Trophoblast cell (in vitro differentiated cells and primary cell): ENCODE measurements around the gene ST6GALNAC3.

Experiments
- DNase-seq, 2 donors: peaks; one replicate each; pipeline ENCODE4 v3.0.0-alpha.2; 2016
- H2AFZ ChIP-seq: 2 replicates; pipeline ENCODE4 v1.6.1; 2013; ENCODE audit warnings: low read length, moderate library complexity, mild to moderate bottlenecking; ENCODE audit not compliant: insufficient read depth, poor library complexity
- H2AK5ac ChIP-seq: 2 replicates; pipeline ENCODE4 v1.6.1; 2013; ENCODE audit warnings: mild to moderate bottlenecking, low read length
- H2BK120ac ChIP-seq: 2 replicates; pipeline ENCODE4 v1.6.1; 2013; ENCODE audit warnings: low read length, mild to moderate bottlenecking, moderate library complexity; ENCODE audit not compliant: insufficient read depth, poor library complexity
- H2BK12ac ChIP-seq: 2 replicates; pipeline ENCODE4 v1.6.1; 2013; ENCODE audit warnings: mild to moderate bottlenecking, low read length, moderate library complexity
- H2BK5ac ChIP-seq: 2 replicates; pipeline ENCODE4 v1.6.1; 2013; ENCODE audit warnings: low read length, low read depth, moderate library complexity, mild to moderate bottlenecking; ENCODE audit not compliant: poor library complexity
- H3K14ac ChIP-seq: 2 replicates; pipeline ENCODE4 v1.6.1; 2013; ENCODE audit warnings: mild to moderate bottlenecking, low read length
- H3K18ac ChIP-seq: 2 replicates; pipeline ENCODE4 v1.6.1; 2013; ENCODE audit warnings: mild to moderate bottlenecking, low read length
- H3K23ac ChIP-seq: 2 replicates; pipeline ENCODE4 v1.6.1; 2013; ENCODE audit warnings: low read length
- H3K27ac ChIP-seq: 2 replicates; pipeline ENCODE4 v1.5.1; 2013; ENCODE audit warnings: low read depth, mild to moderate bottlenecking, inconsistent platforms, low read length, moderate library complexity
- H3K27me3 ChIP-seq: 2 replicates; pipeline ENCODE4 v1.6.1; 2013; ENCODE audit warnings: inconsistent platforms, mild to moderate bottlenecking, low read length, moderate library complexity; ENCODE audit not compliant: insufficient read depth
- H3K36me3 ChIP-seq, 2 experiments: 1 replicate in 1 of 2; 2 replicates in 1 of 2; pipeline ENCODE4 v1.6.1; 2013; ENCODE audit warnings: low read length in 2 of 2, mild to moderate bottlenecking in 2 of 2, moderate library complexity in 1 of 2; ENCODE audit not compliant: insufficient read depth in 2 of 2, control insufficient read depth in 1 of 2
- H3K4ac ChIP-seq: 2 replicates; pipeline ENCODE4 v1.6.1; 2013; ENCODE audit warnings: low read depth, mild to moderate bottlenecking, low read length, moderate library complexity
- H3K4me1 ChIP-seq, 2 experiments: 1 replicate in 1 of 2; 2 replicates in 1 of 2; pipeline ENCODE4 v1.6.1; 2013; ENCODE audit warnings: low read length in 2 of 2, mild to moderate bottlenecking in 2 of 2, moderate library complexity in 1 of 2; ENCODE audit not compliant: insufficient read depth in 2 of 2, control insufficient read depth in 1 of 2
- H3K4me2 ChIP-seq: 2 replicates; pipeline ENCODE4 v1.6.1; 2013; ENCODE audit warnings: inconsistent platforms, mild to moderate bottlenecking, low read length, moderate library complexity
- H3K4me3 ChIP-seq: 2 replicates; pipeline ENCODE4 v1.5.1; 2013; ENCODE audit warnings: mild to moderate bottlenecking, low read depth, low read length, inconsistent platforms
- H3K79me1 ChIP-seq: one replicate; pipeline ENCODE4 v1.6.1; 2013; ENCODE audit warnings: low read length
- H3K79me2 ChIP-seq: 2 replicates; pipeline ENCODE4 v1.6.1; 2013; ENCODE audit warnings: low read length, mild to moderate bottlenecking; ENCODE audit not compliant: control insufficient read depth, insufficient read depth, poor library complexity
- H3K9ac ChIP-seq: 2 replicates; pipeline ENCODE4 v1.6.1; 2013; ENCODE audit warnings: mild to moderate bottlenecking, low read length
- H3K9me3 ChIP-seq: 2 replicates; pipeline ENCODE4 v1.6.1; 2013; ENCODE audit warnings: low read depth, mild to moderate bottlenecking, control low read depth, inconsistent platforms, low read length; ENCODE audit not compliant: insufficient read depth
- H4K12ac ChIP-seq: 2 replicates; pipeline ENCODE4 v1.6.1; 2013; ENCODE audit warnings: low read depth, mild to moderate bottlenecking, low read length, moderate library complexity
- H4K8ac ChIP-seq: 2 replicates; pipeline ENCODE4 v1.6.1; 2013; ENCODE audit warnings: low read depth, mild to moderate bottlenecking, low read length, moderate library complexity
- H4K91ac ChIP-seq: one replicate; pipeline ENCODE4 v1.6.1; 2013; ENCODE audit warnings: low read depth, mild to moderate bottlenecking, low read length, moderate library complexity
- WGBS: extraction: QIAGEN DNeasy Blood & Tissue Kit; methylation state at CpG from one replicate; pipeline ENCODE4 v1.1.7; 2013; ENCODE audit warnings: missing lambda C conversion rate; ENCODE audit not compliant: insufficient read length, insufficient coverage; ENCODE audit errors: extremely low coverage; 5-methylcytosine and 5-hydroxymethylcytosine counted together

ST6GALNAC3 gene

GRCh38 chr1:76682138-76682537 is 607.6 kb downstream of the ST6GALNAC3 start:
- Histone ChIP-seq H3K79me1 (no peaks in the 10 kb centered on the region), H3K79me2 (no peaks in the 10 kb centered on the region), H3K14ac (no peak overlapping the region), H3K23ac (no peak overlapping the region), H2BK5ac (no peak overlapping the region), H4K91ac (no peak overlapping the region), H2AK5ac (no peak overlapping the region), H2AFZ (no peak overlapping the region), H3K27ac (no peak overlapping the region), H4K12ac (no peak overlapping the region), H3K4me2 (no peak overlapping the region), H4K8ac (no peak overlapping the region), H2BK120ac (no peak overlapping the region), H3K9ac (no peak overlapping the region), H3K4ac (no peak overlapping the region), H2BK12ac (no peak overlapping the region), H3K9me3 (no peaks in the 10 kb centered on the region), H3K4me1 (peaks cover 0 to 4% of the 10 kb centered on the region in 2 experiments), H3K18ac (no peak overlapping the region), H3K36me3 (no peaks in the 10 kb centered on the region), H3K4me3 (no peak overlapping the region), H3K27me3 (no peaks in the 10 kb centered on the region)
- no CpG with 5 or more reads among the region's 1 CpG for WGBS
- DNase-seq: no peak
